NT2/D1 (cell line): ENCODE measurements around the gene ICOSLG.
"Not testable (repeated sequence)": the region's sequence is repeated elsewhere in the genome, so short reads cannot be mapped to it uniquely, and the experiment has no call there.

ENCODE experiments used
- SUZ12 ChIP-seq: IDR thresholded peaks from 2 replicates; pipeline ENCODE4 v1.6.1; 2011; ENCODE audit not compliant: insufficient read length, insufficient read depth; ENCODE audit errors: extremely low read depth
- YY1 ChIP-seq: IDR thresholded peaks from 2 replicates; pipeline ENCODE4 v1.6.1; 2011; ENCODE audit not compliant: insufficient read length, insufficient read depth
- ZNF274 ChIP-seq: IDR thresholded peaks from 2 replicates; pipeline ENCODE4 v1.6.1; 2011; ENCODE audit warnings: mild to moderate bottlenecking, low read depth, low read length

DNA sequence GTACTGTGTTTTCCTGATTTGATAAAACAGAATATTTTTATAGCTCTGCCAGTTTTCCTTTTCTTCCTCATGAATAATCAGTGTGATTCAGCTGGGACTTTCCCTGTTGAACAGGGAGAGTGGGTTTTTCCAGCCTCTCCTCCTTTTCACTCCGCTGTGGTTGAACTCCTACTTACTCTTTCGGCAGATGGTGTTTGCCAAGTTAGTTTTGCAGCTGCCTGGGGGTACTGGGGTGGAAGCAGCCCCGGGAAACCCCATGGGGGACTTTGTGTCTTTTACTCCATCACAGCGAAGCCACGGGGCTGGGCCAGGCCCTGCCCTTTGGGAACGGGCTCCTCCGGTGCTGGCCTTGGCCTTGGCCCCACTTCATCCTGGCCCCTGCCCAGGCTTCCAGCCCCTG, 55.9 kb downstream of the ICOSLG start:
- TF ChIP-seq SUZ12, ZNF274, YY1: not testable (repeated sequence)
